Nephron (organoid): ENCODE results near the gene MRGPRX4.
A peak's percentile ranks its signal among the peaks of the same experiment; 100 is the strongest.

Source experiments
- H3K27ac Mint-ChIP-seq, 3 experiments: 2 replicates each; pipeline ENCODE4 v1.8.0; 2020; ENCODE audit warnings: mixed read lengths in 3 of 3, mild to moderate bottlenecking in 2 of 3, moderate library complexity in 1 of 3
- H3K27me3 Mint-ChIP-seq: 2 replicates; pipeline ENCODE4 v1.8.0; 2021; ENCODE audit warnings: low read depth, mild to moderate bottlenecking, moderate library complexity, mixed read lengths
- H3K36me3 Mint-ChIP-seq: 2 replicates; pipeline ENCODE4 v1.8.0; 2020; ENCODE audit warnings: low read depth, mixed read lengths
- H3K4me1 Mint-ChIP-seq: 2 replicates; pipeline ENCODE4 v1.8.0; 2020; ENCODE audit warnings: mixed read lengths
- H3K4me3 Mint-ChIP-seq, 3 experiments: 2 replicates each; pipeline ENCODE4 v1.8.0; 2020; ENCODE audit warnings: mild to moderate bottlenecking in 3 of 3, mixed read lengths in 3 of 3, moderate library complexity in 2 of 3
- H3K9me3 Mint-ChIP-seq: 2 replicates; pipeline ENCODE4 v1.8.0; 2020; ENCODE audit warnings: mixed read lengths
- CTCF ChIP-seq, 3 experiments: fragments of 200-600 bp; sonication (generic); IDR thresholded peaks; one replicate each; pipeline ENCODE4 v1.5.0; 2021; ENCODE audit warnings: antibody characterized with exemption in 3 of 3; ENCODE audit not compliant: unreplicated experiment in 3 of 3

Gene MRGPRX4

GRCh38 chr11:18144243-18144642 lies 28.4 kb upstream of the MRGPRX4 start:
- Mint-ChIP-seq H3K27ac (no peak overlapping the region), H3K36me3 (no peaks in the 10 kb centered on the region), H3K9me3 (no peaks in the 10 kb centered on the region), H3K4me3 (no peak overlapping the region), H3K4me1 (no peaks in the 10 kb centered on the region), H3K27me3 (peaks cover 22% of the 10 kb centered on the region)
- TF ChIP-seq CTCF (IDR thresholded peaks at IDR 0.05; ENCODE audit: unreplicated experiment in 3 of 3) = no peak

GRCh38 chr11:18145025-18145424 lies 27.6 kb upstream of the MRGPRX4 start:
- TF ChIP-seq CTCF (IDR thresholded peaks at IDR 0.05; ENCODE audit: unreplicated experiment in 3 of 3) = peak in 2 of 3 experiments; percentile 10 to 41
- H3K36me3 Mint-ChIP-seq = no peaks in the 10 kb centered on the region

GRCh38 chr11:18145837-18146236 lies 26.8 kb upstream of the MRGPRX4 start:
- no peaks in the 10 kb centered on the region for H3K9me3 Mint-ChIP-seq
- no peak for TF ChIP-seq CTCF (IDR thresholded peaks at IDR 0.05; ENCODE audit: unreplicated experiment in 3 of 3)
- no peak overlapping the region for H3K27ac Mint-ChIP-seq
- H3K36me3 Mint-ChIP-seq = no peaks in the 10 kb centered on the region
- H3K27me3 Mint-ChIP-seq = peaks cover 25% of the 10 kb centered on the region
- no peak overlapping the region for H3K4me3 Mint-ChIP-seq
- H3K4me1 Mint-ChIP-seq = no peaks in the 10 kb centered on the region

More at GRCh38 chr11:18145025-18145424, 27.6 kb upstream of the MRGPRX4 start:
- Mint-ChIP-seq H3K4me1 (no peaks in the 10 kb centered on the region), H3K27ac (no peak overlapping the region), H3K27me3 (peaks cover 23% of the 10 kb centered on the region), H3K4me3 (no peak overlapping the region), H3K9me3 (no peaks in the 10 kb centered on the region)

GRCh38 chr11:18151581-18151980 lies 21.1 kb upstream of the MRGPRX4 start:
- Mint-ChIP-seq H3K9me3 (peaks cover 4% of the 10 kb centered on the region), H3K4me3 (no peak overlapping the region), H3K4me1 (no peaks in the 10 kb centered on the region), H3K27me3 (peaks cover 34% of the 10 kb centered on the region), H3K27ac (no peak overlapping the region), H3K36me3 (no peaks in the 10 kb centered on the region)
- TF ChIP-seq CTCF (IDR thresholded peaks at IDR 0.05; ENCODE audit: unreplicated experiment in 3 of 3) = no peak

- H3K27me3 Mint-ChIP-seq = peaks cover 25% of the 10 kb centered on the region
- no peaks in the 10 kb centered on the region for H3K4me1 Mint-ChIP-seq
- H3K9me3 Mint-ChIP-seq = peaks cover 3% of the 10 kb centered on the region
- no peaks in the 10 kb centered on the region for H3K36me3 Mint-ChIP-seq
- TF ChIP-seq CTCF (IDR thresholded peaks at IDR 0.05; ENCODE audit: unreplicated experiment in 3 of 3) = no peak
- no peak overlapping the region for H3K4me3 Mint-ChIP-seq
- no peak overlapping the region for H3K27ac Mint-ChIP-seq
Observed at GRCh38 chr11:18168372-18168771, 4.3 kb upstream of the MRGPRX4 start.

GRCh38 chr11:18171377-18172000 lies 1.1 kb upstream of the MRGPRX4 start:
- peak in 2 of 3 experiments; percentile 33 to 51 for TF ChIP-seq CTCF (IDR thresholded peaks at IDR 0.05; ENCODE audit: unreplicated experiment in 3 of 3)
- H3K4me3 Mint-ChIP-seq = no peak overlapping the region
- H3K27ac Mint-ChIP-seq = no peak overlapping the region
- H3K27me3 Mint-ChIP-seq = peaks cover 27% of the 10 kb centered on the region
- peaks cover 3% of the 10 kb centered on the region for H3K9me3 Mint-ChIP-seq
- no peaks in the 10 kb centered on the region for H3K4me1 Mint-ChIP-seq
- H3K36me3 Mint-ChIP-seq = no peaks in the 10 kb centered on the region
